Astrocyte of the spinal cord (primary cell): ENCODE results near the gene UGT1A6.

Experiments used
- DNase-seq: peaks from one replicate; pipeline ENCODE4 v3.0.0; 2011; ENCODE audit warnings: low read depth, low spot score
- H3K4me3 ChIP-seq: 2 replicates; pipeline ENCODE4 v1.5.1; 2011; ENCODE audit warnings: low read depth, mild to moderate bottlenecking, low read length, moderate library complexity
- in situ Hi-C: cut with HindIII; loops from 2 replicates; pipeline ENCODE4 v1.10.0; 2017; ENCODE audit warnings: low sequenced_read_pairs
- TF ChIP-seq, protein P1 (sequence below): IDR thresholded peaks from 2 replicates; pipeline ENCODE4 v1.5.1; 2012; ENCODE audit warnings: low read depth, mild to moderate bottlenecking, low read length, inconsistent platforms

The UGT1A6 gene

DNA sequence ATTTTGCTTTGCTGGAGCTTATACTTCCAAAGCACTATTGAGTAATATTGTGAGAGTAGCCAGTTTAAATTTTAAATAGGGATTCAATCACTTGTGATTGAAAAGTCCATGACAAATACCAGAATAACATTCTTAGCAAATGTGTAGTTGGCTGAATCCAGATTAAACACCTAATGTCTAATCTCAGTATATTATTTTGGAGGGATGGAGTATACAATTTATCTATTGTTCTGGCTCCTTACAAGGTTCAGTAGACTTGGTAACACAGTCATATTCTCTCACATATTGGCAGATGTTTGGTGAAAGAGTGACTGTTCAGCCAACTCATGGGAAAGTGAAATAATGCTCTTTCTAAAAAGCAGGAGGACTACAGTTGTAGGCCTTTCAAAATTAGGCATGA, 18.8 kb upstream of the UGT1A6 start:
- no peak overlapping the region for H3K4me3 ChIP-seq
- in situ Hi-C loops = no loop called here
- TF ChIP-seq, protein P1, sequence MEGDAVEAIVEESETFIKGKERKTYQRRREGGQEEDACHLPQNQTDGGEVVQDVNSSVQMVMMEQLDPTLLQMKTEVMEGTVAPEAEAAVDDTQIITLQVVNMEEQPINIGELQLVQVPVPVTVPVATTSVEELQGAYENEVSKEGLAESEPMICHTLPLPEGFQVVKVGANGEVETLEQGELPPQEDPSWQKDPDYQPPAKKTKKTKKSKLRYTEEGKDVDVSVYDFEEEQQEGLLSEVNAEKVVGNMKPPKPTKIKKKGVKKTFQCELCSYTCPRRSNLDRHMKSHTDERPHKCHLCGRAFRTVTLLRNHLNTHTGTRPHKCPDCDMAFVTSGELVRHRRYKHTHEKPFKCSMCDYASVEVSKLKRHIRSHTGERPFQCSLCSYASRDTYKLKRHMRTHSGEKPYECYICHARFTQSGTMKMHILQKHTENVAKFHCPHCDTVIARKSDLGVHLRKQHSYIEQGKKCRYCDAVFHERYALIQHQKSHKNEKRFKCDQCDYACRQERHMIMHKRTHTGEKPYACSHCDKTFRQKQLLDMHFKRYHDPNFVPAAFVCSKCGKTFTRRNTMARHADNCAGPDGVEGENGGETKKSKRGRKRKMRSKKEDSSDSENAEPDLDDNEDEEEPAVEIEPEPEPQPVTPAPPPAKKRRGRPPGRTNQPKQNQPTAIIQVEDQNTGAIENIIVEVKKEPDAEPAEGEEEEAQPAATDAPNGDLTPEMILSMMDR = no peak
- no peak for DNase-seq

- no peak for DNase-seq
- in situ Hi-C loops = no loop called here
- no peak overlapping the region for H3K4me3 ChIP-seq
- TF ChIP-seq, protein P1 = no peak
Observed at GRCh38 chr2:233674314-233674713, 18.4 kb upstream of the UGT1A6 start.

DNA sequence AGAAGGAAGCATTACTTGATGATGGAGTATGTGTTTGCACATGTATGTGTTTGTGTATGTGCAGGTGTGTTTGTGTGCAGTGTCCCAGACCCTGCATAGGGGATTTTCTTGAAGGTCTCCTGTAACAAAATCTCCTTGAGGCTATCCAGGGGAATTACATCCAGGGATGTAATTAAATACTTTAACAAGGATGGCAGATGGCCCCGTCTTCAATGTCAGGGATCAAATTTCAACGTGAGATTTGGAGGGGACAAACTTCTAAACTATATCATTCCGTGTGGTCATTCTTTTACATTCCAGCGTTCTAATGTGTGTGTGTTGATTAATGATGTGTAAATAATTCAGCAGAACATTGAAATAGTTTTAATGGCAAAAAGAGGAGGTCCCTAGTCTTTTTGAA, 17.7 kb upstream of the UGT1A6 start:
- TF ChIP-seq, protein P1 = no peak
- H3K4me3 ChIP-seq = no peak overlapping the region
- no peak for DNase-seq
- in situ Hi-C loops = no loop called here

GRCh38 chr2:233676046-233676445, 16.6 kb upstream of the UGT1A6 start:
- in situ Hi-C loops = no loop called here
- H3K4me3 ChIP-seq = no peak overlapping the region
- TF ChIP-seq, protein P1 = no peak
- DNase-seq = peak; percentile 69

DNA sequence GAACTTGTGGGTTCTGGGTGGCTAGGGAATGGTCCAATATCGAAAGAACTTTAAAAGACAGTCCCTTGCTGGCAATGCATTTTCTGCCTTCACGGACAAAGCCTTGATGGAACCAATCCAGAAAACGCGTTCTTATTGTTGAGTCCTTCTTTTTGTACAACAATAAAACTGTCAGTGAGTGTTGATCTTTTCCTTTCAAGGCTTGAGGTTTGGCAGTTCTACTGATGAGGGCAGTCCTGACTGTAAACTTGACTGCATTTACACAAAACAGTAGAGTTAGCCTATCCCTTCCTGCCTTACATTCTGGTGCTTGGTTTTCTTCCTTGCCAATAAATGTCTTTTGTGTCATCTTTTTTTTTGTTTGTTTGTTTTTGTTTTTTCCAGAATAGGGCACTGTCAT, 13.5 kb upstream of the UGT1A6 start:
- no peak overlapping the region for H3K4me3 ChIP-seq
- TF ChIP-seq, protein P1 = no peak
- no peak for DNase-seq
- in situ Hi-C loops = no loop called here

GRCh38 chr2:233680361-233681045, 12.2 kb upstream of the UGT1A6 start:
- H3K4me3 ChIP-seq = no peak overlapping the region
- in situ Hi-C loops = no loop called here
- TF ChIP-seq, protein P1 = no peak
- DNase-seq = no peak
